Esophagus muscularis mucosa (tissue), 3 donors: ENCODE measurements around the gene HHIP.
"Not testable (repeated sequence)": the region's sequence is repeated elsewhere in the genome, so short reads cannot be mapped to it uniquely, and the experiment has no call there.

Experiments used
- CTCF ChIP-seq, 3 experiments: fragments of 200-600 bp in 2 of 3; fragments of 450-650 bp in 1 of 3; sonication (generic) in 2 of 3; IDR thresholded peaks; one replicate each; pipeline ENCODE4 v1.5.1; 2017 to 2019; ENCODE audit warnings: antibody characterized with exemption in 3 of 3, mild to moderate bottlenecking in 2 of 3, moderate library complexity in 1 of 3
- POLR2AphosphoS5 ChIP-seq, 2 donors: sonication (generic); formaldehyde crosslinking; IDR thresholded peaks; one replicate each; pipeline ENCODE4 v1.6.1; 2017; ENCODE audit warnings: antibody characterized with exemption in 2 of 2

- not testable (repeated sequence) for TF ChIP-seq CTCF, POLR2AphosphoS5 (IDR thresholded peaks at IDR 0.05)
Observed at GRCh38 chr4:144768809-144769208, 122.9 kb downstream of the HHIP start.
